Fibroblast of mammary gland (primary cell): ENCODE results near the gene NLRC5.

Experiments used
- DNase-seq: peaks from one replicate; pipeline ENCODE4 v3.0.0-alpha.2; 2010; ENCODE audit warnings: low read depth
- H3K4me3 ChIP-seq: 2 replicates; pipeline ENCODE4 v1.5.1; 2011; ENCODE audit warnings: low read depth, mild to moderate bottlenecking, low read length, moderate library complexity; ENCODE audit not compliant: control insufficient read depth
- TF ChIP-seq, protein P1 (sequence below): conservative IDR thresholded peaks from 2 replicates; pipeline ENCODE4 v1.5.1; 2011; ENCODE audit warnings: low read depth, low read length, inconsistent platforms; ENCODE audit not compliant: control insufficient read depth, insufficient read depth

Gene NLRC5

GRCh38 chr16:57125376-57125775 is 136.0 kb downstream of the NLRC5 start:
- no peak overlapping the region for H3K4me3 ChIP-seq
- TF ChIP-seq, protein P1, sequence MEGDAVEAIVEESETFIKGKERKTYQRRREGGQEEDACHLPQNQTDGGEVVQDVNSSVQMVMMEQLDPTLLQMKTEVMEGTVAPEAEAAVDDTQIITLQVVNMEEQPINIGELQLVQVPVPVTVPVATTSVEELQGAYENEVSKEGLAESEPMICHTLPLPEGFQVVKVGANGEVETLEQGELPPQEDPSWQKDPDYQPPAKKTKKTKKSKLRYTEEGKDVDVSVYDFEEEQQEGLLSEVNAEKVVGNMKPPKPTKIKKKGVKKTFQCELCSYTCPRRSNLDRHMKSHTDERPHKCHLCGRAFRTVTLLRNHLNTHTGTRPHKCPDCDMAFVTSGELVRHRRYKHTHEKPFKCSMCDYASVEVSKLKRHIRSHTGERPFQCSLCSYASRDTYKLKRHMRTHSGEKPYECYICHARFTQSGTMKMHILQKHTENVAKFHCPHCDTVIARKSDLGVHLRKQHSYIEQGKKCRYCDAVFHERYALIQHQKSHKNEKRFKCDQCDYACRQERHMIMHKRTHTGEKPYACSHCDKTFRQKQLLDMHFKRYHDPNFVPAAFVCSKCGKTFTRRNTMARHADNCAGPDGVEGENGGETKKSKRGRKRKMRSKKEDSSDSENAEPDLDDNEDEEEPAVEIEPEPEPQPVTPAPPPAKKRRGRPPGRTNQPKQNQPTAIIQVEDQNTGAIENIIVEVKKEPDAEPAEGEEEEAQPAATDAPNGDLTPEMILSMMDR: no peak
- no peak for DNase-seq

DNA sequence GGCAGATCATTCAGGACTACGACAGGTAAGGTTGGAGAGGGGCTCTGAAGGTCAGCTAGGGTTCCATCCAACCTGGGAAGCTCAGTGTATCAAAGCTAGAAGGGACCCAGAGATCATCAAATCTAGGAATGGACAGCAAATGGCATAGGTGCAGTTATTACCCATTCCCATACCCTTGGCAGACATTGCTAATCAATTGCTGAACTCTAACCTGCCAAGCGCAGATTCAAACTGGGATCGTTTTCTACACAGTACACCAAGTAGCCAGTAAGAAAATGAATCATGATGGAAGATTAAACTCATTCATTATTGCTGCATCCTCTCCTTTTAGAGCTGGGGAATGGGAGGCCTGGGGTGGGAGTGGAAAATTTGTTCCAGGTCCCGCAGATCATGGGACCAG is 136.6 kb downstream of the NLRC5 start:
- no peak overlapping the region for H3K4me3 ChIP-seq
- TF ChIP-seq, protein P1: no peak
- no peak for DNase-seq

DNA sequence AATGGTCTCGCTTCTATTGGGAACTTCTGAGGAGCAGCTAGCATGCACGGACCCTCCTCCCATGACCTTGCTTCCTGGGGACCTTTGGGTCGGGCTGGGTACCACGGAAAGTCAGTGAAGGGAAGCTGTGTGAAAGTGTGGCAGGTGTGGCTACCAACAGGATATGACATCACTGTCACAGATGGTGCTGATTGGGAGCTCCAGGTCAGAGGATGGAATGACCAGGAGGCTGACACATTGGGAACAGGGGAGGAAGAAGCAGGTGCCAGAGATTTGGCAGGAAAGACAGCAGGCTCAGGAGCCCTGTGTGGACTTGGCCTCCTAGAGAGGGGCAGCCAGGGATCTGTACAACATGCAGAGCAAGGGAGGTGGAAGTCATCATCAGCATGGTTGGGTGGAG is 137.1 kb downstream of the NLRC5 start:
- DNase-seq: no peak
- TF ChIP-seq, protein P1: no peak
- no peak overlapping the region for H3K4me3 ChIP-seq

DNA sequence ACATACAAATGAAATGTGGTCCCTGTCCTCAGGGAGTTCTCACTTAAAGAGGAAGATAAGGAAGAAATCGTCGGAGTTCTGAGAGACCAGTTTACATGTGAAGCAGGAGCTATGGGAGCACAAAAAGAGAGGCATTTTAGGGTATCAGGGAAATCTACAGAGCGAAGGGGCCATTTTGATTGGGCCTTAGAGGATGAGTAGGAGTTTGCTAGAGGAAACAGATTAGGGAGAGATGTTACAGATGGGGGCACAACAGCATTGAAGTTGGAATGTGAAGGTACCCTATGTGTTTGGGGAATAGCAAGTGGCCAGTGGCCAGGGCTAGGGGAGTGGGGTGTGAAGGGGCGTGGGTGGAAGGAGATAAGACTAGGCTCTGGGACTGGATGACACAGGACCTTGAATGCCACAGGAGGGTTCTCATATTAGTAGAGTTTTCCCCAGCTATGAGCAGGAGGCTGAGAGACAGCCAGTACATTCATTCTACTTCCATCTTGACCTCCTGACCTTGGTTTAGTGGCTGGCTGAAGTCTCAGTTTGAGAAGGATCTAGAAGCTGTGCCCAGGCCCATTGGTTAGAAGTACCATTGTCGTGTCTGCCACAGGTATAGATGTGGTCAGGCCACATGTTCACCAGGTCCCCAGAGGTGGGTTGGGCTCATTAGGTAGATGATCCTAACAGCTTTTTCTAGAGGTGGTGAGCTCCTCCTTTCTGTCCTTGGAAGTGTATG is 137.8 kb downstream of the NLRC5 start:
- TF ChIP-seq, protein P1: no peak
- DNase-seq: no peak
- no peak overlapping the region for H3K4me3 ChIP-seq

DNA sequence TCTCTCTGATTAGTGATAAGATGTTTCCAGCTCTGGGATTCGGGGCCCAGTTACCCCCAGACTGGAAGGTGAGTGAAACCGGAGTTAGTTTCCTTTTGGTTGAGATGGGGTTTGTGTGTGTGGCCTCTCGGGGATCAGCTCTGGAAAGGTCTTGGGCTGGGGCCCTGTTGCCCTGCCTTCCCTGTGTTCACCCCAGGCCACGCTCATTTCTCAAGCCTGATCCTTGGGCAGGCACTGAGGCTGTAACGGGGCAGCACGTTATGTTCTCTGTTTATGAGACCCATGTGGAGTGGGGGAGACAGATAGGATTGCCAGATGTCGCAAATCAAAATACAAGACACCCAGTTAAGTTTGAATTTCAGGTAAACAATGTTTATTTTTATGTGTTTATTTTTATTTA is 138.5 kb downstream of the NLRC5 start:
- TF ChIP-seq, protein P1: no peak
- no peak for DNase-seq
- H3K4me3 ChIP-seq: no peak overlapping the region

GRCh38 chr16:57128771-57129389 is 139.5 kb downstream of the NLRC5 start:
- TF ChIP-seq, protein P1: no peak
- no peak for DNase-seq
- H3K4me3 ChIP-seq: no peak overlapping the region
